WTC11 (cell line): ENCODE results near the gene SIM2. TPM values are rescaled to one million over a fixed set of nuclear protein-coding genes. Genes with fewer than 3 reads are reported as not detected.

ENCODE experiments used
- ATAC-seq: fragments of 200-7000 bp; cut with Tn5 transposase; 2 replicates; pipeline ENCODE4 v1.10.0; 2021; ENCODE audit warnings: mild to moderate bottlenecking, moderate library complexity
- CTCF ChIA-PET: fragments of 300-600 bp; sonication (Branson Sonifier 250); formaldehyde crosslinking; loops from one replicate; lab custom pipeline; 2021; ENCODE audit warnings: antibody characterized with exemption; lab: Charles Lee
- POLR2A ChIA-PET: fragments of 350-600 bp; sonication (Branson Sonifier 250); formaldehyde crosslinking; loops from one replicate; lab custom pipeline; 2021; ENCODE audit warnings: antibody characterized with exemption; lab: Charles Lee
- DNase-seq: peaks from one replicate; pipeline ENCODE4 v3.0.0; 2021; ENCODE audit warnings: low spot score
- H3K27ac Mint-ChIP-seq: 2 replicates; pipeline ENCODE4 v1.8.0; 2021; ENCODE audit warnings: mixed read lengths
- H3K27me3 Mint-ChIP-seq: 2 replicates; pipeline ENCODE4 v1.8.0; 2021; ENCODE audit warnings: low read depth, mild to moderate bottlenecking, moderate library complexity, mixed read lengths
- H3K36me3 Mint-ChIP-seq: 2 replicates; pipeline ENCODE4 v1.8.0; 2021; ENCODE audit warnings: mixed read lengths
- H3K4me1 Mint-ChIP-seq: 2 replicates; pipeline ENCODE4 v1.8.0; 2022; ENCODE audit warnings: mixed read lengths
- H3K4me3 Mint-ChIP-seq: 2 replicates; pipeline ENCODE4 v1.8.0; 2021; ENCODE audit warnings: mild to moderate bottlenecking, moderate library complexity, mixed read lengths
- H3K9me3 Mint-ChIP-seq: 2 replicates; pipeline ENCODE4 v1.8.0; 2021; ENCODE audit warnings: mixed read lengths
- ATF1 ChIP-seq: sonication (generic); formaldehyde crosslinking; IDR thresholded peaks from 2 replicates; pipeline ENCODE4 v1.8.1; 2023; ENCODE audit warnings: mild to moderate bottlenecking, moderate library complexity, missing genetic modification reagents
- CREB1 ChIP-seq: sonication (generic); formaldehyde crosslinking; IDR thresholded peaks from 2 replicates; pipeline ENCODE4 v1.8.0; 2023; ENCODE audit warnings: mild to moderate bottlenecking, missing genetic modification reagents
- FOXP1 ChIP-seq: sonication (generic); formaldehyde crosslinking; IDR thresholded peaks from 2 replicates; pipeline ENCODE4 v1.8.0; 2022; ENCODE audit warnings: missing genetic modification reagents, mild to moderate bottlenecking, moderate library complexity, borderline replicate concordance
- HMGA2 ChIP-seq: fragments of 250-450 bp; sonication (Bioruptor Pico); IDR thresholded peaks from 2 replicates; pipeline ENCODE4 v1.4.0; 2021; ENCODE audit warnings: mild to moderate bottlenecking, moderate library complexity
- JUN ChIP-seq: sonication (generic); formaldehyde crosslinking; IDR thresholded peaks from 2 replicates; pipeline ENCODE4 v1.8.0; 2023; ENCODE audit warnings: mild to moderate bottlenecking, missing genetic modification reagents
- OVOL2 ChIP-seq: fragments of 250-450 bp; sonication (Bioruptor Pico); IDR thresholded peaks from 2 replicates; pipeline ENCODE4 v1.9.0; 2021; ENCODE audit warnings: mild to moderate bottlenecking, borderline replicate concordance
- SMAD4 ChIP-seq: sonication (generic); formaldehyde crosslinking; IDR thresholded peaks from 2 replicates; pipeline ENCODE4 v1.8.0; 2022; ENCODE audit warnings: mild to moderate bottlenecking, missing genetic modification reagents
- SOX15 ChIP-seq: fragments of 250-450 bp; sonication (Bioruptor Pico); IDR thresholded peaks from 2 replicates; pipeline ENCODE4 v1.9.0; 2021; ENCODE audit warnings: mild to moderate bottlenecking
- ZNF219 ChIP-seq: sonication (generic); formaldehyde crosslinking; IDR thresholded peaks from 2 replicates; pipeline ENCODE4 v1.8.0; 2023; ENCODE audit warnings: missing genetic modification reagents, mild to moderate bottlenecking, borderline replicate concordance
- ZNF396 ChIP-seq: fragments of 250-450 bp; sonication (Bioruptor Pico); IDR thresholded peaks from 2 replicates; pipeline ENCODE4 v1.8.0; 2021; ENCODE audit warnings: mild to moderate bottlenecking, moderate library complexity, borderline replicate concordance
- ZNF416 ChIP-seq: fragments of 250-450 bp; sonication (Bioruptor Pico); IDR thresholded peaks from 2 replicates; pipeline ENCODE4 v1.9.0; 2021; ENCODE audit warnings: mild to moderate bottlenecking, inconsistent platforms
- ZNF671 ChIP-seq: fragments of 250-450 bp; sonication (Bioruptor Pico); IDR thresholded peaks from 2 replicates; pipeline ENCODE4 v1.8.0; 2021; ENCODE audit warnings: mild to moderate bottlenecking
- total RNA-seq: library from RNA; stranded (reverse); gene quantifications from 3 replicates; pipeline ENCODE4 v1.2.3, GENCODE V29; 2021
- TF ChIP-seq, protein P1 (sequence below): sonication (generic); formaldehyde crosslinking; IDR thresholded peaks from 2 replicates; pipeline ENCODE4 v1.8.0; 2023; ENCODE audit warnings: missing genetic modification reagents, mild to moderate bottlenecking, borderline replicate concordance
- TF ChIP-seq, protein P2 (sequence below): sonication (generic); formaldehyde crosslinking; IDR thresholded peaks from 2 replicates; pipeline ENCODE4 v1.8.0; 2022; ENCODE audit warnings: mild to moderate bottlenecking, missing genetic modification reagents
- TF ChIP-seq, protein P3 (sequence below): sonication (generic); formaldehyde crosslinking; IDR thresholded peaks from 2 replicates; pipeline ENCODE4 v1.8.1; 2022; ENCODE audit warnings: mild to moderate bottlenecking, moderate library complexity, missing genetic modification reagents
- TF ChIP-seq, protein P4 (sequence below): sonication (generic); formaldehyde crosslinking; IDR thresholded peaks from 2 replicates; pipeline ENCODE4 v1.8.1; 2022; ENCODE audit warnings: missing genetic modification reagents, borderline replicate concordance
- TF ChIP-seq, protein P5 (sequence below): sonication (generic); formaldehyde crosslinking; IDR thresholded peaks from 2 replicates; pipeline ENCODE4 v1.8.1; 2022; ENCODE audit warnings: low read depth, mild to moderate bottlenecking, moderate library complexity, missing genetic modification reagents, borderline replicate concordance
- TF ChIP-seq, protein P6 (sequence below): sonication (generic); formaldehyde crosslinking; IDR thresholded peaks from 2 replicates; pipeline ENCODE4 v1.8.1; 2023; ENCODE audit warnings: mild to moderate bottlenecking, missing genetic modification reagents, moderate library complexity

Gene SIM2
- total RNA-seq, 1 experiment from 2014 or later: 0.17 TPM

DNA sequence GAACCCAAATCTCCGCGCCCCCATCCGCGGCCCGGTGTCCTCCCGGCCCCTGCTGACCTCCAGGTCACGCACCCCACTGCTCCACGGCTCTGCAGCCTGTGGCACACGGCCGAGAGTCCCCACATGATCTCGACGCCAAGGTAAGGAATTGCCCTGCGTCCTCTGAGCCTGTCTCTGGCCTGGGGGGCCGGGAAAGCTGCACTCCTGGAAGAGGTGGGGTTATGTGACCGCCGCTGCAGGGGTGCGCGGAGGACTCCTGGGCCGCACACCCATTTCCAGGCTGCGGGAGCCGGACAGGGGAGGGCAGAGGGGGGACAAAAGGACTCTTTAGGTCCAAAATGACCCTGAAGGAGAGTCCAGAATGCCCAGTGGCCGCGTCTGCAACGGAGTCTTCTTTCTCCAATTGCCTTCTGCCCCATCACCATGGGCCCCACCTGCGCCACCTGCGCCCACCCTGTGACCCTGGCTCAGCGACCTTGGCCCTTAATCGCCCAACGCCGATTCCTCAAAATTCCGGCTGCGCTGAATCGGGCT is 997 bp upstream of the SIM2 start:
- Mint-ChIP-seq H3K4me3 (peak overlapping the region; percentile 45), H3K27me3 (peaks cover 100% of the 10 kb centered on the region), H3K27ac (no peak overlapping the region), H3K9me3 (no peaks in the 10 kb centered on the region), H3K36me3 (no peaks in the 10 kb centered on the region; the same call in 1 of the 2 replicates), H3K4me1 (peaks cover 57% of the 10 kb centered on the region)
- ChIA-PET POLR2A (no interaction called here), CTCF (interaction anchor here (0.8 to 2.2 kb wide), 2 partner anchors 67 kb away, joined by 3 to 8 read pairs; no protein-coding TSS in a partner anchor)
- ATAC-seq (no peak), DNase-seq (no peak)
- TF ChIP-seq, protein P1, sequence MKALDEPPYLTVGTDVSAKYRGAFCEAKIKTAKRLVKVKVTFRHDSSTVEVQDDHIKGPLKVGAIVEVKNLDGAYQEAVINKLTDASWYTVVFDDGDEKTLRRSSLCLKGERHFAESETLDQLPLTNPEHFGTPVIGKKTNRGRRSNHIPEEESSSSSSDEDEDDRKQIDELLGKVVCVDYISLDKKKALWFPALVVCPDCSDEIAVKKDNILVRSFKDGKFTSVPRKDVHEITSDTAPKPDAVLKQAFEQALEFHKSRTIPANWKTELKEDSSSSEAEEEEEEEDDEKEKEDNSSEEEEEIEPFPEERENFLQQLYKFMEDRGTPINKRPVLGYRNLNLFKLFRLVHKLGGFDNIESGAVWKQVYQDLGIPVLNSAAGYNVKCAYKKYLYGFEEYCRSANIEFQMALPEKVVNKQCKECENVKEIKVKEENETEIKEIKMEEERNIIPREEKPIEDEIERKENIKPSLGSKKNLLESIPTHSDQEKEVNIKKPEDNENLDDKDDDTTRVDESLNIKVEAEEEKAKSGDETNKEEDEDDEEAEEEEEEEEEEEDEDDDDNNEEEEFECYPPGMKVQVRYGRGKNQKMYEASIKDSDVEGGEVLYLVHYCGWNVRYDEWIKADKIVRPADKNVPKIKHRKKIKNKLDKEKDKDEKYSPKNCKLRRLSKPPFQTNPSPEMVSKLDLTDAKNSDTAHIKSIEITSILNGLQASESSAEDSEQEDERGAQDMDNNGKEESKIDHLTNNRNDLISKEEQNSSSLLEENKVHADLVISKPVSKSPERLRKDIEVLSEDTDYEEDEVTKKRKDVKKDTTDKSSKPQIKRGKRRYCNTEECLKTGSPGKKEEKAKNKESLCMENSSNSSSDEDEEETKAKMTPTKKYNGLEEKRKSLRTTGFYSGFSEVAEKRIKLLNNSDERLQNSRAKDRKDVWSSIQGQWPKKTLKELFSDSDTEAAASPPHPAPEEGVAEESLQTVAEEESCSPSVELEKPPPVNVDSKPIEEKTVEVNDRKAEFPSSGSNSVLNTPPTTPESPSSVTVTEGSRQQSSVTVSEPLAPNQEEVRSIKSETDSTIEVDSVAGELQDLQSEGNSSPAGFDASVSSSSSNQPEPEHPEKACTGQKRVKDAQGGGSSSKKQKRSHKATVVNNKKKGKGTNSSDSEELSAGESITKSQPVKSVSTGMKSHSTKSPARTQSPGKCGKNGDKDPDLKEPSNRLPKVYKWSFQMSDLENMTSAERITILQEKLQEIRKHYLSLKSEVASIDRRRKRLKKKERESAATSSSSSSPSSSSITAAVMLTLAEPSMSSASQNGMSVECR (CRISPR knock-in tag): 0 out of 2 replicates have a peak, but pooled peaks have one; percentile 24
- TF ChIP-seq ZNF671 (CRISPR knock-in tag): no peak
- TF ChIP-seq, protein P2, sequence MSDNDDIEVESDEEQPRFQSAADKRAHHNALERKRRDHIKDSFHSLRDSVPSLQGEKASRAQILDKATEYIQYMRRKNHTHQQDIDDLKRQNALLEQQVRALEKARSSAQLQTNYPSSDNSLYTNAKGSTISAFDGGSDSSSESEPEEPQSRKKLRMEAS (CRISPR knock-in tag): 0 out of 2 replicates have a peak, but pooled peaks have one; percentile 10

DNA sequence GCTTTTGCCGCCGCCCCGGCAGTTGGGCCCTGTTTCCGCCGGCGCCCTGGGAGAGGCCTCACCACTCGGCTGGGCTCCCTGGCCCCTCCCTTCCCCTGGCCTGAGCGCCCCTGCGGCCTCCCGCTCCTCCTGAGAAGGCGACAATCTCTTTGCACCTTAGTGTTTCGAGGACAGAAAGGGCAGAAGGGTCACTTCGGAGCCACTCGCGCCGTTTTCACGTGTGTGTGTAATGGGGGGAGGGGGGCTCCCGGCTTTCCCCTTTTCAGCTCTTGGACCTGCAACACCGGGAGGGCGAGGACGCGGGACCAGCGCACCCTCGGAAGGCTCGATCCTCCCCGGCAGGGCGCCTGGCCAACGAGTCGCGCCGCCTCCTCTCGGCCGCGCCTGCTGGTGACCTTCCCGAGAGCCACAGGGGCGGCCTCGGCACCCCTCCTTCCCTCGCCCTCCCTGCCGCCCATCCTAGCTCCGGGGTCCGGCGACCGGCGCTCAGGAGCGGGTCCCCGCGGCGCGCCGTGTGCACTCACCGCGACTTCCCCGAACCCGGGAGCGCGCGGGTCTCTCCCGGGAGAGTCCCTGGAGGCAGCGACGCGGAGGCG is 432 bp upstream of the SIM2 start:
- no peaks in the 10 kb centered on the region for H3K9me3 Mint-ChIP-seq
- H3K27ac Mint-ChIP-seq: no peak overlapping the region
- CTCF ChIA-PET: interaction anchor here (0.8 to 1.1 kb wide), 2 partner anchors 40 to 68 kb away, joined by 3 read pairs; no protein-coding TSS in a partner anchor
- peaks cover 100% of the 10 kb centered on the region for H3K27me3 Mint-ChIP-seq
- DNase-seq (peak; percentile 69), ATAC-seq (peak; percentile 4)
- peaks cover 61% of the 10 kb centered on the region for H3K4me1 Mint-ChIP-seq
- POLR2A ChIA-PET: no interaction called here
- peak overlapping the region; percentile 45 for H3K4me3 Mint-ChIP-seq
- TF ChIP-seq SMAD4: no peak
- no peak for TF ChIP-seq HMGA2 (CRISPR knock-in tag)
- TF ChIP-seq FOXP1 (CRISPR knock-in tag): no peak
- TF ChIP-seq ZNF219: no peak
- TF ChIP-seq, protein P3, sequence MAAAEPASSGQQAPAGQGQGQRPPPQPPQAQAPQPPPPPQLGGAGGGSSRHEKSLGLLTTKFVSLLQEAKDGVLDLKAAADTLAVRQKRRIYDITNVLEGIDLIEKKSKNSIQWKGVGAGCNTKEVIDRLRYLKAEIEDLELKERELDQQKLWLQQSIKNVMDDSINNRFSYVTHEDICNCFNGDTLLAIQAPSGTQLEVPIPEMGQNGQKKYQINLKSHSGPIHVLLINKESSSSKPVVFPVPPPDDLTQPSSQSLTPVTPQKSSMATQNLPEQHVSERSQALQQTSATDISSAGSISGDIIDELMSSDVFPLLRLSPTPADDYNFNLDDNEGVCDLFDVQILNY (CRISPR knock-in tag): no peak
- TF ChIP-seq, protein P4, sequence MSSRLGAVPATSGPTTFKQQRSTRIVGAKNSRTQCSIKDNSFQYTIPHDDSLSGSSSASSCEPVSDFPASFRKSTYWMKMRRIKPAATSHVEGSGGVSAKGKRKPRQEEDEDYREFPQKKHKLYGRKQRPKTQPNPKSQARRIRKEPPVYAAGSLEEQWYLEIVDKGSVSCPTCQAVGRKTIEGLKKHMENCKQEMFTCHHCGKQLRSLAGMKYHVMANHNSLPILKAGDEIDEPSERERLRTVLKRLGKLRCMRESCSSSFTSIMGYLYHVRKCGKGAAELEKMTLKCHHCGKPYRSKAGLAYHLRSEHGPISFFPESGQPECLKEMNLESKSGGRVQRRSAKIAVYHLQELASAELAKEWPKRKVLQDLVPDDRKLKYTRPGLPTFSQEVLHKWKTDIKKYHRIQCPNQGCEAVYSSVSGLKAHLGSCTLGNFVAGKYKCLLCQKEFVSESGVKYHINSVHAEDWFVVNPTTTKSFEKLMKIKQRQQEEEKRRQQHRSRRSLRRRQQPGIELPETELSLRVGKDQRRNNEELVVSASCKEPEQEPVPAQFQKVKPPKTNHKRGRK (CRISPR knock-in tag): 0 out of 2 replicates have a peak, but pooled peaks have one; percentile 19
- no peak for TF ChIP-seq OVOL2
- TF ChIP-seq CREB1 (CRISPR knock-in tag): no peak
- no peak for TF ChIP-seq ATF1 (CRISPR knock-in tag)
- H3K36me3 Mint-ChIP-seq: no peaks in the 10 kb centered on the region; the same call in 1 of the 2 replicates

DNA sequence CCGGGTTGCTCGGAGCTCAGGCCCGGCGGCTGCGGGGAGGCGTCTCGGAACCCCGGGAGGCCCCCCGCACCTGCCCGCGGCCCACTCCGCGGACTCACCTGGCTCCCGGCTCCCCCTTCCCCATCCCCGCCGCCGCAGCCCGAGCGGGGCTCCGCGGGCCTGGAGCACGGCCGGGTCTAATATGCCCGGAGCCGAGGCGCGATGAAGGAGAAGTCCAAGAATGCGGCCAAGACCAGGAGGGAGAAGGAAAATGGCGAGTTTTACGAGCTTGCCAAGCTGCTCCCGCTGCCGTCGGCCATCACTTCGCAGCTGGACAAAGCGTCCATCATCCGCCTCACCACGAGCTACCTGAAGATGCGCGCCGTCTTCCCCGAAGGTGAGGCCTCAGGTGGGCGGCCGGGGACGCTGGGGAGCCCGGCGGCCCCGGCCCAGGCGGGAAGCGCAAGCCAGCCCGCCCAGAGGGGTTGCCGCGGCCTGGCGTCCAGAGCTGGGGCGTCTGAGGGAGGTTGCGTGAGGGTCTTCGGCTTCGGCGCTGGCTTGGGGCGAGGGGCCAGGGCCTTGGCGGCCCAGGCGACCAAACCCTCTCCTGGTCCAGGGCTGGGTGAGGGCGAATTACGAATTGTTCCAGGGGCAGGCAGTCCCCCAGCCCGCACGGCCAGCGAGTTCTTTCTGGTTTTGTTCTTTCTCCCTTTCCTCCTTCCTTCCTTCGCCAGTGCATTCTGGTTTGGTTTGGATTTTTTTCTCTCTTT is 805 bp downstream of the SIM2 start:
- H3K27ac Mint-ChIP-seq: no peak overlapping the region
- no peak for ATAC-seq
- TF ChIP-seq ZNF416 (CRISPR knock-in tag) (no peak), JUN (no peak), CREB1 (CRISPR knock-in tag) (no peak), SOX15 (CRISPR knock-in tag) (no peak), ZNF396 (CRISPR knock-in tag) (no peak)
- TF ChIP-seq, protein P2 (CRISPR knock-in tag): no peak
- TF ChIP-seq, protein P5, sequence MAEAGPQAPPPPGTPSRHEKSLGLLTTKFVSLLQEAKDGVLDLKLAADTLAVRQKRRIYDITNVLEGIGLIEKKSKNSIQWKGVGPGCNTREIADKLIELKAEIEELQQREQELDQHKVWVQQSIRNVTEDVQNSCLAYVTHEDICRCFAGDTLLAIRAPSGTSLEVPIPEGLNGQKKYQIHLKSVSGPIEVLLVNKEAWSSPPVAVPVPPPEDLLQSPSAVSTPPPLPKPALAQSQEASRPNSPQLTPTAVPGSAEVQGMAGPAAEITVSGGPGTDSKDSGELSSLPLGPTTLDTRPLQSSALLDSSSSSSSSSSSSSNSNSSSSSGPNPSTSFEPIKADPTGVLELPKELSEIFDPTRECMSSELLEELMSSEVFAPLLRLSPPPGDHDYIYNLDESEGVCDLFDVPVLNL (CRISPR knock-in tag): no peak
- TF ChIP-seq, protein P6, sequence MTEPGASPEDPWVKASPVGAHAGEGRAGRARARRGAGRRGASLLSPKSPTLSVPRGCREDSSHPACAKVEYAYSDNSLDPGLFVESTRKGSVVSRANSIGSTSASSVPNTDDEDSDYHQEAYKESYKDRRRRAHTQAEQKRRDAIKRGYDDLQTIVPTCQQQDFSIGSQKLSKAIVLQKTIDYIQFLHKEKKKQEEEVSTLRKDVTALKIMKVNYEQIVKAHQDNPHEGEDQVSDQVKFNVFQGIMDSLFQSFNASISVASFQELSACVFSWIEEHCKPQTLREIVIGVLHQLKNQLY: no peak

More for the DNA sequence above, 805 bp downstream of the SIM2 start:
- CTCF ChIA-PET: interaction anchor here (1.1 kb wide), 2 partner anchors 9 to 41 kb away, joined by 3 read pairs; no protein-coding TSS in a partner anchor
- Mint-ChIP-seq H3K4me1 (peaks cover 55% of the 10 kb centered on the region), H3K9me3 (no peaks in the 10 kb centered on the region), H3K4me3 (peak overlapping the region; percentile 63), H3K27me3 (peaks cover 100% of the 10 kb centered on the region), H3K36me3 (no peaks in the 10 kb centered on the region; the same call in 1 of the 2 replicates)
- POLR2A ChIA-PET: no interaction called here
- no peak for DNase-seq
